GM19397 (cell line): Measurements from ENCODE around the gene UAP1L1.
"Not testable (repeated sequence)": the region's sequence is repeated elsewhere in the genome, so short reads cannot be mapped to it uniquely, and the experiment has no call there.

Source experiments
- ATAC-seq: cut with Tn5 transposase; IDR thresholded peaks from one replicate; pipeline ENCODE4 v1.9.1; 2021; ENCODE audit warnings: mild to moderate bottlenecking, moderate library complexity; ENCODE audit not compliant: unreplicated experiment

The UAP1L1 gene

GRCh38 chr9:137111788-137112563 is 34.7 kb downstream of the UAP1L1 start:
- ATAC-seq = no peak

- no peak for ATAC-seq
These were observed 35.5 kb downstream of the UAP1L1 start for GRCh38 chr9:137112564-137113384.

GRCh38 chr9:137113385-137114159 is 36.3 kb downstream of the UAP1L1 start:
- ATAC-seq = no peak

GRCh38 chr9:137114220-137114612 is 36.9 kb downstream of the UAP1L1 start:
- ATAC-seq = no peak

GRCh38 chr9:137114613-137115393 is 37.5 kb downstream of the UAP1L1 start, which contains the start of gene DPP7:
Gene DPP7 (minus strand): TSS chr9:137114733. CDS start chr9:137114713, 20 bp downstream.
- ATAC-seq = peak; percentile 66

GRCh38 chr9:137115394-137116026 is 38.2 kb downstream of the UAP1L1 start:
- ATAC-seq = no peak

- no peak for ATAC-seq
These were observed 38.8 kb downstream of the UAP1L1 start for GRCh38 chr9:137116027-137116507.

- ATAC-seq = no peak
These were observed 39.4 kb downstream of the UAP1L1 start for GRCh38 chr9:137116728-137117127.

GRCh38 chr9:137117269-137117731 is 40.0 kb downstream of the UAP1L1 start:
- ATAC-seq = no peak

GRCh38 chr9:137118092-137118603 is 40.8 kb downstream of the UAP1L1 start:
- not testable (repeated sequence) for ATAC-seq

GRCh38 chr9:137121927-137122795 is 44.8 kb downstream of the UAP1L1 start:
- not testable (repeated sequence) for ATAC-seq

- not testable (repeated sequence) for ATAC-seq
These were observed 45.6 kb downstream of the UAP1L1 start for GRCh38 chr9:137122796-137123467.

GRCh38 chr9:137123468-137123837 is 46.1 kb downstream of the UAP1L1 start:
- no peak for ATAC-seq

- ATAC-seq = not testable (repeated sequence)
These were observed 46.7 kb downstream of the UAP1L1 start for GRCh38 chr9:137123952-137124462.

- ATAC-seq = no peak
These were observed 49.5 kb downstream of the UAP1L1 start for GRCh38 chr9:137126786-137127185.

GRCh38 chr9:137127301-137128157 is 50.2 kb downstream of the UAP1L1 start:
- no peak for ATAC-seq
